ENCODE measurements around the gene SYT6.
"Not testable (repeated sequence)": the region's sequence is repeated elsewhere in the genome, so short reads cannot be mapped to it uniquely, and the experiment has no call there.

SYT6 gene

DNA sequence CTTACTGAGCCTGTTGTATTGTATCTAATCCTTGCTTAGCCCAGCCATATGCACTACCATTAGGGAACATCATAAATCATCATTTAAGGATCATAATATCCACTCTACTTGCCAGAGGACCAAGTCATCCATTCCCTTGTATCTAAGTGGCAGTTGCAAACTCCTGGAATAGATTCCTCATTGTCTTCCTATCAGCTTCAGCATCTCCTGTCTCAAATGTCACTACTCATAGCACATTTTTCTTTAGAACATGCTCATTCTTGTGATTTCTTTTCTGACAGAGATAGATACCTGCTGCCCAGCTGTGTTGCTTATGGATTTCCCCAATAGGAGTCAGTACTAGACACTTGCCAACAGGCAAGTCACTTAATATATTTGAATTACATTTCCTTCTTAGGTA is 90.1 kb downstream of the SYT6 start:
- DNase-seq: no peak

- DNase-seq: no peak
Measured at GRCh38 chr1:114062477-114063099, 91.1 kb downstream of the SYT6 start.

- no peak for DNase-seq
Measured at GRCh38 chr1:114061121-114061830, 92.4 kb downstream of the SYT6 start.

DNA sequence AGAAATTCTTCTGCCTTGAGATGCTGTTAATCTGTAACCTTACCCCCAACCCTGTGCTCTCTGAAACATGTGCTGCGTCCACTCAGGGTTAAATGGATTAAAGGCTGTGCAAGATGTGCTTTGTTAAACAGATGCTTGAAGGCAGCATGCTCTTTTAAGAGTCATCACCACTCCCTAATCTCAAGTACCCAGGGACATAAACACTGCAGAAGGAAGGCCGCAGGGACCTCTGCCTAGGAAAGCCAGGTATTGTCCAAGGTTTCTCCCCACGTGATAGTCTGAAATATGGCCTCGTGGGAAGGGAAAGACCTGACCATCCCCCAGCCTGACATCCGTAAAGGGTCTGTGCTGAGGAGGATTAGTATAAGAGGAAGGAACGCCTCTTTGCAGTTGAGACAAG is 95.4 kb downstream of the SYT6 start:
- DNase-seq: not testable (repeated sequence)

DNA sequence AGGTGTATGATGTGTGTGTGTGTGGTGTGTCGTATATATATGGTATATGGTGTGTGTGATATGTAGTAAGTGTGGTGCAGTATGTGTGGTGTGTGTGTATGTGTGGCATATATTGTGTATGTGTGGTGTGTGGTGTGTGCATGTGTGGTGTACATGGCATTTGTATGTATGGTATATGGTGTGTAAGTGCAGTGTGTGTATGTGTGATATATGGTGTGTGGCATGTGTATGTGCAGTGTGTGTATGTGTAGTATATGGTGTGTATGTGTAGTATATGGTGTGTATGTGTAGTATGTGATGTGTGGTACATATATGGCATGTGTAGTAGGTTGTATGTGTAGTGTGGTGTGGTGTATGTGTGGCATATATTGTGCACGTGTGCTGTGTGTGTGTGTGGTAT is 99.5 kb downstream of the SYT6 start:
- no peak for DNase-seq

DNA sequence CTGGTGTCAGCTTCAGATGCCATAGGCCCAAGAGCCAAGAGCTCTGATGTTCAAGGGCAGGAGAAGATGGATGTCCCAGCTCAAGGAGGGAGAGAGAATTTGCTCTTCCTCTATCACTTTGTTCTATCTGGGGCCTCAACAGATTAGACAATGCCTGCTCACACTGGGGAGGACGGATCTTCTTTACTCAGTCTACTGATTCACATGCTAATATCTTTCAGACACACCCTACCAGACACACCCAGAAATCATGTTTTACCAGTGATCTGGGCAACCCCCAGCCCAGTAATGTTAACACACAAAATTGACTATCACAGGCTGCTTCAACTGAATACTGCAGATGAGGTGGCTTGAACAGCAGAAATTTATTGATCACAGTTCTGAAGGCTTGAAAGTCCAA is 105.4 kb downstream of the SYT6 start:
- no peak for DNase-seq

- no peak for DNase-seq
Measured at GRCh38 chr1:114043548-114043947, 110.1 kb downstream of the SYT6 start.

DNA sequence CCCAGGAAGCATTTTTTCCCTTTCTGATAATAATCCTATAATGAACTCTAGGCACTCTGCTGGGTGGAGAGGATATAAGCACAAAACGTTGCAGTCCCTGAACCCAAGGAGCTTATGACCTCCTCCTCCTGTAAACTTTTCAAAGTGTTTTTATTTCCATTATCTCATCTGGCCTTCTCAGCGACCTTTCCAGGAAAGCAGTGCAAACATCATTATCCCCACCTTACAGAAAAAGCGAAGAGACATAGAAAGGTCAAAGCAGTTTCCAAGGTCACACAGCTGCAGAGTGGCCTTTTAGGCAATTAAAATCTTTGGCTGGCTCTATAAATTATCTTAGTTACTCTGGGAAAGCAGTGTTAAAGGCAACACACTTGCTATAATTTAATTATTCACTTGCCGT is 110.6 kb downstream of the SYT6 start:
- no peak for DNase-seq

GRCh38 chr1:114040273-114041015 is 113.2 kb downstream of the SYT6 start:
- no peak for DNase-seq

All from activated CD4-positive, CD25-positive, alpha-beta regulatory T cell (primary cell).